Prostate gland (tissue), 2 donors: ENCODE measurements around the gene CTNNA2. TPM values are rescaled to one million over a fixed set of nuclear protein-coding genes. Genes with fewer than 3 reads are reported as not detected.

Experiments
- DNase-seq: peaks from one replicate; pipeline ENCODE4 v3.0.0-alpha.2; 2019; ENCODE audit warnings: low spot score
- H3K27ac ChIP-seq, 2 donors: fragments of 200-600 bp; sonication (generic); 2 replicates each; pipeline ENCODE4 v1.5.1; 2017 to 2019
- H3K27me3 ChIP-seq: fragments of 200-600 bp; sonication (generic); replicated peaks from 2 replicates; pipeline ENCODE4 v1.5.1; 2019; ENCODE audit not compliant: insufficient read depth
- H3K36me3 ChIP-seq, 2 donors: fragments of 200-600 bp; sonication (generic); 1 replicate in 1 of 2; 2 replicates in 1 of 2; pipeline versions ENCODE4 v1.5.1 to v1.8.1; 2017 to 2019
- H3K4me1 ChIP-seq: fragments of 200-600 bp; sonication (generic); replicated peaks from 2 replicates; pipeline ENCODE4 v1.5.1; 2019
- H3K4me3 ChIP-seq, 2 donors: fragments of 200-600 bp; sonication (generic); 2 replicates each; pipeline ENCODE4 v1.5.1; 2017 to 2019
- H3K9me3 ChIP-seq: fragments of 200-600 bp; sonication (generic); 2 replicates; pipeline ENCODE4 v1.5.1; 2017
- CTCF ChIP-seq, 4 experiments: fragments of 200-600 bp in 2 of 4; fragments of 450-650 bp in 2 of 4; sonication (generic) in 2 of 4; IDR thresholded peaks; 1 replicate in 3 of 4; 2 replicates in 1 of 4; pipeline ENCODE4 v1.5.1; 2016 to 2019; ENCODE audit warnings: antibody characterized with exemption in 4 of 4, mild to moderate bottlenecking in 2 of 4, moderate library complexity in 2 of 4
- POLR2A ChIP-seq: fragments of 450-650 bp; IDR thresholded peaks from one replicate; pipeline ENCODE4 v1.6.1; 2016; ENCODE audit warnings: antibody characterized with exemption, mild to moderate bottlenecking
- POLR2AphosphoS5 ChIP-seq: sonication (generic); formaldehyde crosslinking; IDR thresholded peaks from one replicate; pipeline ENCODE4 v1.6.1; 2017; ENCODE audit warnings: antibody characterized with exemption
- WGBS: methylation state at CpG from one replicate; pipeline ENCODE4 v1.1.5; 2018; 5-methylcytosine and 5-hydroxymethylcytosine counted together
- intact Hi-C: fragments of 100-400 bp; cut with DNase I; formaldehyde crosslinking; loops from one replicate; pipeline ENCODE4 v1.14.2; 2022
- total RNA-seq, 2 donors: library from RNA; depleted of rRNA; stranded (reverse); fragments of >200 nt; gene quantifications; one replicate each; pipeline ENCODE4 v1.1.0, GENCODE V29; 2016

CTNNA2 gene
- total RNA-seq, 2 donors from 2014 or later: 24.3 TPM; not detected in 1

DNA sequence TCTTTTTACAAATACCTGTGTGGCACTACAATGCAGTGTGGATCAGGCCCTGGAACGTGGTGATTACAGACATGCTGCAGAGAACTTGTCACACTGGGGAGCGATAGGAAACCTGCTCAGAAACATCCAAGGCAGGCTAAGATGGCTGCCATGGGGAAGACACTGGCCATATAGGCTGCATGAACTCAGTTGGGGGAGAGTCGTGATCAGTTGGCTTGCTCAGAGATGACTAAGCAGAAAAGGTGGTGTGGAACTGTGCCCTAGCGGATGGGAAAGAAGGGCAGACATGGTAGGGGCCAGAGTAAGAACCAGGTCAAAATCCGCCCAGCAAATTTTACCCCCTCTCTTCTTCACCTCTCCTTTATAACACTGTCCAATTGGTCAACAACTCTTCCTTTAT is 483.9 kb downstream of the CTNNA2 start:
- intact Hi-C loops: no loop called here
- H3K4me1 ChIP-seq: no peaks in the 10 kb centered on the region
- DNase-seq: no peak
- no peaks in the 10 kb centered on the region for H3K36me3 ChIP-seq
- H3K9me3 ChIP-seq: no peaks in the 10 kb centered on the region
- H3K27ac ChIP-seq: no peak overlapping the region
- H3K27me3 ChIP-seq: no peaks in the 10 kb centered on the region
- TF ChIP-seq CTCF (IDR thresholded peaks at IDR 0.05) (no peak), POLR2AphosphoS5 (no peak), POLR2A (no peak)
- no peak overlapping the region for H3K4me3 ChIP-seq
- 81% methylated on average over 5 of the region's 5 CpGs for WGBS

GRCh38 chr2:80001701-80002101 is 488.9 kb downstream of the CTNNA2 start:
- Histone ChIP-seq H3K4me3 (no peak overlapping the region), H3K27ac (no peak overlapping the region), H3K36me3 (no peaks in the 10 kb centered on the region), H3K4me1 (no peaks in the 10 kb centered on the region), H3K9me3 (no peaks in the 10 kb centered on the region), H3K27me3 (no peaks in the 10 kb centered on the region)
- no peak for DNase-seq
- TF ChIP-seq POLR2A (no peak), CTCF (IDR thresholded peaks at IDR 0.05) (no peak), POLR2AphosphoS5 (no peak)
- WGBS: 51% methylated on average over 5 of the region's 5 CpGs
- intact Hi-C loops: no loop called here

GRCh38 chr2:80002112-80002511 is 489.3 kb downstream of the CTNNA2 start:
- DNase-seq: no peak
- Histone ChIP-seq H3K27ac (no peak overlapping the region), H3K36me3 (no peaks in the 10 kb centered on the region), H3K4me3 (no peak overlapping the region), H3K4me1 (no peaks in the 10 kb centered on the region), H3K9me3 (no peaks in the 10 kb centered on the region), H3K27me3 (no peaks in the 10 kb centered on the region)
- WGBS: 51% methylated on average over 3 of the region's 3 CpGs
- intact Hi-C loops: no loop called here
- TF ChIP-seq CTCF (IDR thresholded peaks at IDR 0.05): no peak

GRCh38 chr2:80002568-80003157 is 489.8 kb downstream of the CTNNA2 start:
- H3K4me3 ChIP-seq: no peak overlapping the region
- TF ChIP-seq CTCF (IDR thresholded peaks at IDR 0.05): no peak
- H3K27ac ChIP-seq: no peak overlapping the region
- H3K9me3 ChIP-seq: no peaks in the 10 kb centered on the region
- H3K27me3 ChIP-seq: no peaks in the 10 kb centered on the region
- no peaks in the 10 kb centered on the region for H3K36me3 ChIP-seq
- intact Hi-C loops: no loop called here
- no peak for DNase-seq
- WGBS: 69% methylated on average over 6 of the region's 6 CpGs
- no peaks in the 10 kb centered on the region for H3K4me1 ChIP-seq

DNA sequence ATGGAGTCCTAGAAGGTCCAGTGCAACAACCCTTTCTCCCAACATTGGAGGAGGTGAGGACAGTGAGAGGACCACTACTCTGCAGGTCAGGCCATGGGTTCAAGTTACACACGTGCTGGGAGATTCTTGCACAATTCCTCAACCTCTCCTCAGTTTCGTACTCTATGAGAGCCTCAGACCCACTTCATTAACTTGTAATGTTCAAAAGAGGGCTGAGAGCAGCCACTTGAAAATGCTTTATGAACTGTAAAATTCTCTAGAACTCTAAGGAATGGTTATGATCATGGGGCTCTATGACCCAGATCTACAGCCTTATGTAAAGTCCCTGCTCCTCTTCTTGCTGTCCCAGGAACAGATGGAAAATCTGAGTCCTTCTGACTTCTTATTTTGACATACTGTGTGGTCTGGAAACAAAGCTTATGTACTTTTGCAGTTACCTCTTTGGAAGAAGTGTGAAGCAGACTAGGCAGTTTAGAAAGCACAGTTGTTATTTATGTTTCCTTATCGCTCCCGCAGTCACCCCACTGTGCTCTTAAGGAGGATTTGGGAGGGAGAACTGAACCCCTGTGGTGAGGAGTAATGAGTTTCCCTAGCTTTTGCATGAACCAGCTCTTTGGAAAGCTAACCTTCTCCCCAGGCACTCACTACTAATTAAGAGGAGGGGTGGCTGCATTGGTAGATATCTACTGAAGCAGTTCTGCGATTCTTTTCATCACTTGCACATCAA is 495.1 kb downstream of the CTNNA2 start:
- TF ChIP-seq CTCF (IDR thresholded peaks at IDR 0.05) (no peak), POLR2A (no peak), POLR2AphosphoS5 (no peak)
- intact Hi-C loops: no loop called here

More for the DNA sequence above, 495.1 kb downstream of the CTNNA2 start:
- Histone ChIP-seq H3K36me3 (no peaks in the 10 kb centered on the region), H3K27me3 (no peaks in the 10 kb centered on the region), H3K4me3 (no peak overlapping the region), H3K27ac (no peak overlapping the region), H3K9me3 (no peaks in the 10 kb centered on the region), H3K4me1 (no peaks in the 10 kb centered on the region)
- 37% methylated on average over 5 of the region's 5 CpGs for WGBS
- DNase-seq: no peak
